Measurements from ENCODE around the gene TUBA1A.

- no peak for TF ChIP-seq CTCF (IDR thresholded peaks at IDR 0.05)
- no peak for TF ChIP-seq POLR2A (IDR thresholded peaks at IDR 0.05)
Measured at GRCh38 chr12:49225576-49226166, 36.8 kb upstream of the TUBA1A start.
